ENCODE results near the gene HIVEP1.
A peak's percentile ranks its signal among the peaks of the same experiment; 100 is the strongest.

HIVEP1 gene

GRCh38 chr6:12012038-12012557, at the start of gene HIVEP1:
HIVEP1 (plus strand) TSS chr6:12012312; CDS start chr6:12015629, 3,317 bp downstream.
- no peak for DNase-seq (ENCODE audit: low read depth)
- peak within 1 kb of the TSS; percentile 85 for H3K4me3 ChIP-seq (ENCODE audit: control insufficient read depth, low read depth, low read length)
- TF ChIP-seq CTCF (conservative IDR thresholded peaks at IDR 0.05; ENCODE audit: control insufficient read depth, insufficient read depth, low read depth, low read length) = no peak

GRCh38 chr6:11963756-11964500, 48.2 kb upstream of the HIVEP1 start:
- no peak overlapping the region for H3K4me3 ChIP-seq (ENCODE audit: control insufficient read depth, low read depth, low read length)
- DNase-seq (ENCODE audit: low read depth) = no peak
- no peak for TF ChIP-seq CTCF (conservative IDR thresholded peaks at IDR 0.05; ENCODE audit: control insufficient read depth, insufficient read depth, low read depth, low read length)

- peak; percentile 48 for DNase-seq (ENCODE audit: low read depth)
- TF ChIP-seq CTCF (conservative IDR thresholded peaks at IDR 0.05; ENCODE audit: control insufficient read depth, insufficient read depth, low read depth, low read length) = no peak
- no peak overlapping the region for H3K4me3 ChIP-seq (ENCODE audit: control insufficient read depth, low read depth, low read length)
Measured at GRCh38 chr6:11964729-11965335, 47.3 kb upstream of the HIVEP1 start.

GRCh38 chr6:11965499-11965898, 46.6 kb upstream of the HIVEP1 start:
- DNase-seq (ENCODE audit: low read depth) = no peak
- no peak overlapping the region for H3K4me3 ChIP-seq (ENCODE audit: control insufficient read depth, low read depth, low read length)
- no peak for TF ChIP-seq CTCF (conservative IDR thresholded peaks at IDR 0.05; ENCODE audit: control insufficient read depth, insufficient read depth, low read depth, low read length)

GRCh38 chr6:11968241-11968806, 43.8 kb upstream of the HIVEP1 start:
- TF ChIP-seq CTCF (conservative IDR thresholded peaks at IDR 0.05; ENCODE audit: control insufficient read depth, insufficient read depth, low read depth, low read length) = no peak
- DNase-seq (ENCODE audit: low read depth) = no peak
- H3K4me3 ChIP-seq (ENCODE audit: control insufficient read depth, low read depth, low read length) = no peak overlapping the region

- H3K4me3 ChIP-seq (ENCODE audit: control insufficient read depth, low read depth, low read length) = no peak overlapping the region
- peak; percentile 55 for DNase-seq (ENCODE audit: low read depth)
- no peak for TF ChIP-seq CTCF (conservative IDR thresholded peaks at IDR 0.05; ENCODE audit: control insufficient read depth, insufficient read depth, low read depth, low read length)
Measured at GRCh38 chr6:11969092-11969491, 43.0 kb upstream of the HIVEP1 start.

All from fibroblast of mammary gland (primary cell).